ENCODE results near the gene C1S.

The C1S gene

GRCh38 chr12:7072554-7072953 lies 12.0 kb downstream of the C1S start:
- no peak overlapping the region for H3K27ac ChIP-seq (ENCODE audit: insufficient read depth, low read length, poor library complexity, severe bottlenecking)
- H3K4me3 ChIP-seq (ENCODE audit: insufficient read depth, low read depth, low read length, poor library complexity, severe bottlenecking) = no peak overlapping the region
- no peaks in the 10 kb centered on the region for H3K36me3 ChIP-seq (ENCODE audit: control insufficient read depth, insufficient read depth, low read length)
- H3K27me3 ChIP-seq (replicated peaks; ENCODE audit: control insufficient read depth, insufficient read depth, low read length, poor library complexity, severe bottlenecking) = no peaks in the 10 kb centered on the region
- no peak for DNase-seq
- no peaks in the 10 kb centered on the region for H3K4me1 ChIP-seq (ENCODE audit: control insufficient read depth, insufficient read depth, low read length, poor library complexity, severe bottlenecking)
- H3K9me3 ChIP-seq (ENCODE audit: control insufficient read depth, low read length) = no peaks in the 10 kb centered on the region

GRCh38 chr12:7073946-7074345 lies 13.4 kb downstream of the C1S start:
- H3K9me3 ChIP-seq (ENCODE audit: control insufficient read depth, low read length) = no peaks in the 10 kb centered on the region
- no peak overlapping the region for H3K27ac ChIP-seq (ENCODE audit: insufficient read depth, low read length, poor library complexity, severe bottlenecking)
- H3K4me3 ChIP-seq (ENCODE audit: insufficient read depth, low read depth, low read length, poor library complexity, severe bottlenecking) = no peak overlapping the region
- H3K36me3 ChIP-seq (ENCODE audit: control insufficient read depth, insufficient read depth, low read length) = no peaks in the 10 kb centered on the region
- no peaks in the 10 kb centered on the region for H3K4me1 ChIP-seq (ENCODE audit: control insufficient read depth, insufficient read depth, low read length, poor library complexity, severe bottlenecking)
- no peaks in the 10 kb centered on the region for H3K27me3 ChIP-seq (replicated peaks; ENCODE audit: control insufficient read depth, insufficient read depth, low read length, poor library complexity, severe bottlenecking)
- no peak for DNase-seq

- Histone ChIP-seq H3K27ac (ENCODE audit: insufficient read depth, low read length, poor library complexity, severe bottlenecking) (no peak overlapping the region), H3K4me3 (ENCODE audit: insufficient read depth, low read depth, low read length, poor library complexity, severe bottlenecking) (no peak overlapping the region), H3K36me3 (ENCODE audit: control insufficient read depth, insufficient read depth, low read length) (no peaks in the 10 kb centered on the region), H3K9me3 (ENCODE audit: control insufficient read depth, low read length) (no peaks in the 10 kb centered on the region), H3K27me3 (replicated peaks; ENCODE audit: control insufficient read depth, insufficient read depth, low read length, poor library complexity, severe bottlenecking) (no peaks in the 10 kb centered on the region), H3K4me1 (ENCODE audit: control insufficient read depth, insufficient read depth, low read length, poor library complexity, severe bottlenecking) (no peaks in the 10 kb centered on the region)
- no peak for DNase-seq
Observed at GRCh38 chr12:7075518-7075917, 15.0 kb downstream of the C1S start.

GRCh38 chr12:7075939-7076338 lies 15.4 kb downstream of the C1S start:
- no peak for DNase-seq
- Histone ChIP-seq H3K9me3 (ENCODE audit: control insufficient read depth, low read length) (no peaks in the 10 kb centered on the region), H3K27ac (ENCODE audit: insufficient read depth, low read length, poor library complexity, severe bottlenecking) (no peak overlapping the region), H3K4me3 (ENCODE audit: insufficient read depth, low read depth, low read length, poor library complexity, severe bottlenecking) (no peak overlapping the region), H3K36me3 (ENCODE audit: control insufficient read depth, insufficient read depth, low read length) (no peaks in the 10 kb centered on the region), H3K27me3 (replicated peaks; ENCODE audit: control insufficient read depth, insufficient read depth, low read length, poor library complexity, severe bottlenecking) (no peaks in the 10 kb centered on the region), H3K4me1 (ENCODE audit: control insufficient read depth, insufficient read depth, low read length, poor library complexity, severe bottlenecking) (no peaks in the 10 kb centered on the region)

- H3K4me3 ChIP-seq (ENCODE audit: insufficient read depth, low read depth, low read length, poor library complexity, severe bottlenecking) = no peak overlapping the region
- no peak for DNase-seq
- no peaks in the 10 kb centered on the region for H3K36me3 ChIP-seq (ENCODE audit: control insufficient read depth, insufficient read depth, low read length)
- H3K27ac ChIP-seq (ENCODE audit: insufficient read depth, low read length, poor library complexity, severe bottlenecking) = no peak overlapping the region
- H3K4me1 ChIP-seq (ENCODE audit: control insufficient read depth, insufficient read depth, low read length, poor library complexity, severe bottlenecking) = no peaks in the 10 kb centered on the region
- no peaks in the 10 kb centered on the region for H3K27me3 ChIP-seq (replicated peaks; ENCODE audit: control insufficient read depth, insufficient read depth, low read length, poor library complexity, severe bottlenecking)
- H3K9me3 ChIP-seq (ENCODE audit: control insufficient read depth, low read length) = no peaks in the 10 kb centered on the region
Observed at GRCh38 chr12:7076493-7076892, 16.0 kb downstream of the C1S start.

GRCh38 chr12:7078163-7078562 lies 17.6 kb downstream of the C1S start:
- Histone ChIP-seq H3K36me3 (ENCODE audit: control insufficient read depth, insufficient read depth, low read length) (no peaks in the 10 kb centered on the region), H3K9me3 (ENCODE audit: control insufficient read depth, low read length) (no peaks in the 10 kb centered on the region), H3K27ac (ENCODE audit: insufficient read depth, low read length, poor library complexity, severe bottlenecking) (no peak overlapping the region), H3K4me3 (ENCODE audit: insufficient read depth, low read depth, low read length, poor library complexity, severe bottlenecking) (no peak overlapping the region), H3K4me1 (ENCODE audit: control insufficient read depth, insufficient read depth, low read length, poor library complexity, severe bottlenecking) (no peaks in the 10 kb centered on the region), H3K27me3 (replicated peaks; ENCODE audit: control insufficient read depth, insufficient read depth, low read length, poor library complexity, severe bottlenecking) (no peaks in the 10 kb centered on the region)
- DNase-seq = no peak

GRCh38 chr12:7079826-7080125 lies 19.3 kb downstream of the C1S start:
- H3K36me3 ChIP-seq (ENCODE audit: control insufficient read depth, insufficient read depth, low read length) = no peaks in the 10 kb centered on the region
- no peak for DNase-seq
- H3K9me3 ChIP-seq (ENCODE audit: control insufficient read depth, low read length) = no peaks in the 10 kb centered on the region
- no peak overlapping the region for H3K4me3 ChIP-seq (ENCODE audit: insufficient read depth, low read depth, low read length, poor library complexity, severe bottlenecking)
- no peak overlapping the region for H3K27ac ChIP-seq (ENCODE audit: insufficient read depth, low read length, poor library complexity, severe bottlenecking)
- H3K27me3 ChIP-seq (replicated peaks; ENCODE audit: control insufficient read depth, insufficient read depth, low read length, poor library complexity, severe bottlenecking) = no peaks in the 10 kb centered on the region
- no peaks in the 10 kb centered on the region for H3K4me1 ChIP-seq (ENCODE audit: control insufficient read depth, insufficient read depth, low read length, poor library complexity, severe bottlenecking)

GRCh38 chr12:7081037-7081436 lies 20.5 kb downstream of the C1S start:
- DNase-seq = no peak
- no peak overlapping the region for H3K4me3 ChIP-seq (ENCODE audit: insufficient read depth, low read depth, low read length, poor library complexity, severe bottlenecking)
- H3K9me3 ChIP-seq (ENCODE audit: control insufficient read depth, low read length) = no peaks in the 10 kb centered on the region
- H3K27me3 ChIP-seq (replicated peaks; ENCODE audit: control insufficient read depth, insufficient read depth, low read length, poor library complexity, severe bottlenecking) = no peaks in the 10 kb centered on the region
- H3K27ac ChIP-seq (ENCODE audit: insufficient read depth, low read length, poor library complexity, severe bottlenecking) = no peak overlapping the region
- no peaks in the 10 kb centered on the region for H3K4me1 ChIP-seq (ENCODE audit: control insufficient read depth, insufficient read depth, low read length, poor library complexity, severe bottlenecking)
- no peaks in the 10 kb centered on the region for H3K36me3 ChIP-seq (ENCODE audit: control insufficient read depth, insufficient read depth, low read length)

GRCh38 chr12:7083125-7083524 lies 22.6 kb downstream of the C1S start:
- H3K4me1 ChIP-seq (ENCODE audit: control insufficient read depth, insufficient read depth, low read length, poor library complexity, severe bottlenecking) = no peaks in the 10 kb centered on the region

GRCh38 chr12:7089196-7089871 lies 28.8 kb downstream of the C1S start:
- H3K4me3 ChIP-seq (ENCODE audit: insufficient read depth, low read depth, low read length, poor library complexity, severe bottlenecking) = no peak overlapping the region
- H3K36me3 ChIP-seq (ENCODE audit: control insufficient read depth, insufficient read depth, low read length) = no peaks in the 10 kb centered on the region
- peaks cover 4% of the 10 kb centered on the region for H3K4me1 ChIP-seq (ENCODE audit: control insufficient read depth, insufficient read depth, low read length, poor library complexity, severe bottlenecking)
- no peak overlapping the region for H3K27ac ChIP-seq (ENCODE audit: insufficient read depth, low read length, poor library complexity, severe bottlenecking)
- H3K9me3 ChIP-seq (ENCODE audit: control insufficient read depth, low read length) = no peaks in the 10 kb centered on the region
- H3K27me3 ChIP-seq (replicated peaks; ENCODE audit: control insufficient read depth, insufficient read depth, low read length, poor library complexity, severe bottlenecking) = no peaks in the 10 kb centered on the region
- no peak for DNase-seq

More at GRCh38 chr12:7083125-7083524, 22.6 kb downstream of the C1S start:
- H3K36me3 ChIP-seq (ENCODE audit: control insufficient read depth, insufficient read depth, low read length) = no peaks in the 10 kb centered on the region
- H3K9me3 ChIP-seq (ENCODE audit: control insufficient read depth, low read length) = no peaks in the 10 kb centered on the region
- no peak overlapping the region for H3K27ac ChIP-seq (ENCODE audit: insufficient read depth, low read length, poor library complexity, severe bottlenecking)
- H3K27me3 ChIP-seq (replicated peaks; ENCODE audit: control insufficient read depth, insufficient read depth, low read length, poor library complexity, severe bottlenecking) = no peaks in the 10 kb centered on the region
- no peak overlapping the region for H3K4me3 ChIP-seq (ENCODE audit: insufficient read depth, low read depth, low read length, poor library complexity, severe bottlenecking)
- DNase-seq = no peak
